ENCODE measurements around the gene CLEC16A. TPM values are rescaled to one million over a fixed set of nuclear protein-coding genes. Genes with fewer than 3 reads are reported as not detected.
A peak's percentile ranks its signal among the peaks of the same experiment; 100 is the strongest.
"Not testable (repeated sequence)": the region's sequence is repeated elsewhere in the genome, so short reads cannot be mapped to it uniquely, and the experiment has no call there.

Gene CLEC16A
- total RNA-seq, 1 experiment from 2014 or later = 13.4 TPM

- no peak for DNase-seq (ENCODE audit: low read depth)
Observed at GRCh38 chr16:11217651-11218603, 273.6 kb downstream of the CLEC16A start.

GRCh38 chr16:11218604-11218962 is 274.2 kb downstream of the CLEC16A start:
- DNase-seq (ENCODE audit: low read depth) = peak; percentile 30

- no peak for DNase-seq (ENCODE audit: low read depth)
Observed at GRCh38 chr16:11219178-11219577, 274.8 kb downstream of the CLEC16A start.

GRCh38 chr16:11220507-11220906 is 276.1 kb downstream of the CLEC16A start:
- DNase-seq (ENCODE audit: low read depth) = not testable (repeated sequence)

GRCh38 chr16:11224096-11224893 is 279.9 kb downstream of the CLEC16A start:
- no peak for DNase-seq (ENCODE audit: low read depth)

- no peak for DNase-seq (ENCODE audit: low read depth)
Observed at GRCh38 chr16:11224894-11225676, 280.7 kb downstream of the CLEC16A start.

- no peak for DNase-seq (ENCODE audit: low read depth)
Observed at GRCh38 chr16:11225677-11226549, 281.5 kb downstream of the CLEC16A start.

- no peak for DNase-seq (ENCODE audit: low read depth)
Observed at GRCh38 chr16:11229432-11229831, 285.1 kb downstream of the CLEC16A start.

GRCh38 chr16:11229906-11230305 is 285.5 kb downstream of the CLEC16A start:
- no peak for DNase-seq (ENCODE audit: low read depth)

- no peak for DNase-seq (ENCODE audit: low read depth)
Observed at GRCh38 chr16:11231367-11231970, 287.1 kb downstream of the CLEC16A start.

Other genes starting within 250 kb of the CLEC16A start
- gene TEKT5, start 249.6 kb upstream of the CLEC16A start, total RNA-seq (2014; rRNA removed) = not detected in 2 replicates
- 23.6 and 28.3 TPM in 2 replicates for gene NUBP1, start 200.7 kb upstream of the CLEC16A start, total RNA-seq (2014; rRNA removed)
- gene TVP23A, start 125.8 kb upstream of the CLEC16A start, total RNA-seq (2014; rRNA removed) = not detected in 2 replicates
- gene CIITA, start 67.4 kb upstream of the CLEC16A start, total RNA-seq (2014; rRNA removed) = 1.1 TPM in 2 replicates
- 50.7 and 62.3 TPM in 2 replicates for gene DEXI, start 2.1 kb upstream of the CLEC16A start, total RNA-seq (2014; rRNA removed)

Data from LHCN-M2 (cell line).